H9 (cell line): Measurements from ENCODE around the gene PCNX4. TPM values are rescaled to one million over a fixed set of nuclear protein-coding genes. Genes with fewer than 3 reads are reported as not detected.

Experiments used
- DNase-seq: peaks from one replicate; pipeline ENCODE4 v3.0.0-alpha.2; 2017
- H2AFZ ChIP-seq: one replicate; pipeline ENCODE4 v1.6.1; 2013; ENCODE audit warnings: mild to moderate bottlenecking, low read length, control low read depth, moderate library complexity
- H2AK5ac ChIP-seq: 2 replicates; pipeline ENCODE4 v1.6.1; 2013; ENCODE audit warnings: low read length, control low read depth, mixed read lengths; ENCODE audit not compliant: insufficient read length
- H2BK120ac ChIP-seq: one replicate; pipeline ENCODE4 v1.6.1; 2013; ENCODE audit warnings: low read depth, mild to moderate bottlenecking, low read length, control low read depth, inconsistent platforms; ENCODE audit not compliant: poor library complexity, severe bottlenecking
- H2BK12ac ChIP-seq: 2 replicates; pipeline ENCODE4 v1.6.1; 2013; ENCODE audit warnings: low read length, control low read depth, mixed read lengths, low read depth; ENCODE audit not compliant: insufficient read length
- H2BK15ac ChIP-seq: 2 replicates; pipeline ENCODE4 v1.6.1; 2013; ENCODE audit warnings: low read depth, low read length, control low read depth
- H2BK20ac ChIP-seq: one replicate; pipeline ENCODE4 v1.6.1; 2013; ENCODE audit warnings: low read depth, mild to moderate bottlenecking, low read length, control low read depth, inconsistent platforms; ENCODE audit not compliant: poor library complexity, severe bottlenecking
- H2BK5ac ChIP-seq: 2 replicates; pipeline ENCODE4 v1.6.1; 2013; ENCODE audit warnings: low read length, control low read depth, mixed read lengths; ENCODE audit not compliant: insufficient read length
- H3K14ac ChIP-seq: 2 replicates; pipeline ENCODE4 v1.6.1; 2013; ENCODE audit warnings: low read length, control low read depth; ENCODE audit not compliant: insufficient read depth
- H3K18ac ChIP-seq: 2 replicates; pipeline ENCODE4 v1.6.1; 2013; ENCODE audit warnings: low read depth, mild to moderate bottlenecking, mixed read lengths, low read length, control low read depth; ENCODE audit not compliant: insufficient read length
- H3K23ac ChIP-seq: 2 replicates; pipeline ENCODE4 v1.6.1; 2013; ENCODE audit warnings: low read length, control low read depth, mixed read lengths, low read depth; ENCODE audit not compliant: insufficient read length
- H3K23me2 ChIP-seq: 2 replicates; pipeline ENCODE4 v1.6.1; 2013; ENCODE audit warnings: low read depth, mild to moderate bottlenecking, mixed read lengths, low read length, control low read depth; ENCODE audit not compliant: insufficient read length, poor library complexity, severe bottlenecking
- H3K27ac ChIP-seq: 2 replicates; pipeline ENCODE4 v1.5.1; 2013; ENCODE audit warnings: low read length, control low read depth, mixed read lengths, low read depth; ENCODE audit not compliant: insufficient read length
- H3K27me3 ChIP-seq: 2 replicates; pipeline ENCODE4 v1.6.1; 2013; ENCODE audit warnings: low read length, control low read depth, inconsistent platforms; ENCODE audit not compliant: insufficient read depth
- H3K4ac ChIP-seq: 2 replicates; pipeline ENCODE4 v1.6.1; 2013; ENCODE audit warnings: low read depth, mild to moderate bottlenecking, control low read depth, inconsistent platforms, low read length, moderate library complexity
- H3K4me1 ChIP-seq: 2 replicates; pipeline ENCODE4 v1.6.1; 2013; ENCODE audit warnings: low read length, control low read depth, inconsistent platforms; ENCODE audit not compliant: insufficient read depth
- H3K4me2 ChIP-seq: 2 replicates; pipeline ENCODE4 v1.6.1; 2013; ENCODE audit warnings: low read length, control low read depth, mixed read lengths; ENCODE audit not compliant: insufficient read length, insufficient read depth
- H3K56ac ChIP-seq: 2 replicates; pipeline ENCODE4 v1.6.1; 2013; ENCODE audit warnings: low read depth, mild to moderate bottlenecking, mixed read lengths, low read length, control low read depth; ENCODE audit not compliant: insufficient read length
- H3K79me1 ChIP-seq: 2 replicates; pipeline ENCODE4 v1.6.1; 2013; ENCODE audit warnings: low read depth, mild to moderate bottlenecking, moderate library complexity, low read length, control low read depth, inconsistent platforms; ENCODE audit not compliant: insufficient read depth, poor library complexity, severe bottlenecking
- H3K79me2 ChIP-seq: 2 replicates; pipeline ENCODE4 v1.6.1; 2013; ENCODE audit warnings: low read length, control low read depth, inconsistent platforms; ENCODE audit not compliant: insufficient read depth
- H3K9ac ChIP-seq: 2 replicates; pipeline ENCODE4 v1.6.1; 2013; ENCODE audit warnings: low read length, control low read depth, mixed read lengths; ENCODE audit not compliant: insufficient read length; ENCODE audit errors: extremely low read depth
- H3K9me3 ChIP-seq: one replicate; pipeline ENCODE4 v1.6.1; 2013; ENCODE audit warnings: low read depth, low read length, inconsistent platforms; ENCODE audit not compliant: control insufficient read depth
- H3T11ph ChIP-seq: one replicate; pipeline ENCODE4 v1.6.1; 2013; ENCODE audit warnings: mild to moderate bottlenecking, low read length, control low read depth, inconsistent platforms
- H4K20me1 ChIP-seq: one replicate; pipeline ENCODE4 v1.6.1; 2013; ENCODE audit not compliant: control insufficient read depth, insufficient read length, insufficient read depth
- H4K5ac ChIP-seq: 2 replicates; pipeline ENCODE4 v1.6.1; 2013; ENCODE audit warnings: low read depth, mild to moderate bottlenecking, mixed read lengths, low read length, control low read depth; ENCODE audit not compliant: insufficient read length
- H4K8ac ChIP-seq: replicated peaks from 2 replicates; pipeline ENCODE4 v1.6.1; 2013; ENCODE audit warnings: low read length, control low read depth, mixed read lengths, low read depth; ENCODE audit not compliant: insufficient read length
- H4K91ac ChIP-seq: 2 replicates; pipeline ENCODE4 v1.6.1; 2013; ENCODE audit warnings: low read depth, mild to moderate bottlenecking, moderate library complexity, mixed read lengths, low read length, control low read depth; ENCODE audit not compliant: insufficient read length
- H3K27ac Mint-ChIP-seq, 3 experiments: 2 replicates in 2 of 3; 3 replicates in 1 of 3; pipeline ENCODE4 v1.8.0; 2020 to 2021; ENCODE audit warnings: mixed read lengths in 3 of 3, mild to moderate bottlenecking in 1 of 3, moderate library complexity in 1 of 3
- H3K27me3 Mint-ChIP-seq: 2 replicates; pipeline ENCODE4 v1.8.0; 2021; ENCODE audit warnings: low read depth, mild to moderate bottlenecking, moderate library complexity, mixed read lengths
- H3K36me3 Mint-ChIP-seq, 3 experiments: 2 replicates in 2 of 3; 3 replicates in 1 of 3; pipeline ENCODE4 v1.8.0; 2020 to 2021; ENCODE audit warnings: low read depth in 3 of 3, mixed read lengths in 3 of 3; ENCODE audit not compliant: insufficient read depth in 1 of 3
- H3K4me1 Mint-ChIP-seq, 2 experiments: 2 replicates each; pipeline ENCODE4 v1.8.0; 2020; ENCODE audit warnings: mixed read lengths in 2 of 2
- H3K4me3 Mint-ChIP-seq, 2 experiments: 2 replicates in 1 of 2; 3 replicates in 1 of 2; pipeline ENCODE4 v1.8.0; 2020 to 2021; ENCODE audit warnings: mild to moderate bottlenecking in 2 of 2, mixed read lengths in 2 of 2, moderate library complexity in 1 of 2
- H3K9me3 Mint-ChIP-seq, 2 experiments: 2 replicates in 1 of 2; 3 replicates in 1 of 2; pipeline ENCODE4 v1.8.0; 2020; ENCODE audit warnings: mild to moderate bottlenecking in 2 of 2, mixed read lengths in 2 of 2, moderate library complexity in 1 of 2
- CTCF ChIP-seq: fragments of 200-600 bp; sonication (generic); conservative IDR thresholded peaks from 3 replicates; pipeline ENCODE4 v1.8.0; 2021; ENCODE audit warnings: antibody characterized with exemption, mild to moderate bottlenecking
- WGBS: extraction: QIAGEN DNeasy Blood & Tissue Kit; methylation state at CpG from one replicate; pipeline ENCODE4 v1.1.7; 2013; ENCODE audit warnings: missing lambda C conversion rate, low lambda C conversion rate, mixed read lengths; ENCODE audit not compliant: insufficient read length; ENCODE audit errors: extremely low coverage; 5-methylcytosine and 5-hydroxymethylcytosine counted together
- total RNA-seq: library from RNA; stranded (reverse); gene quantifications from 2 replicates; pipeline ENCODE4 v1.2.1, GENCODE V29; 2021

Gene PCNX4
- total RNA-seq, 1 experiment from 2014 or later: 40.0 TPM

DNA sequence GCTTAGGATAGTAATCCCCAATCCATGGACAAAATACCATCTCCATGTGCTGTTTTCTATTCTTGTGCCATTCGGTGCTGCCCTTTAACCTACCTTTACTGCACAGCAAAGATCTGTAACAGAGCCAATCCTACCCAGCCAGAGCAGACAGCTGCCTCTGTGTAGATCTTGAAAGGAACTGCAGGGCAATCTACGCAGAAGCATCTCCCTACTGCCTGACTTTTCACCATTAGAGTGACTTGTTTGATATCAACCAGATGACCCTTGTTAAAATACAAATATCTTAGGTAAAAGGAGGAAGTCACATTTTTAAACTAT is 123.4 kb downstream of the PCNX4 start:
- H3K4me2 ChIP-seq: no peak overlapping the region
- H3K23me2 ChIP-seq: no peaks in the 10 kb centered on the region
- no peak overlapping the region for H3K14ac ChIP-seq
- DNase-seq: no peak
- H3K27ac ChIP-seq: no peak overlapping the region
- Mint-ChIP-seq H3K4me1 (peaks cover 14 to 18% of the 10 kb centered on the region in 2 experiments), H3K27ac (no peak overlapping the region), H3K36me3 (no peaks in the 10 kb centered on the region), H3K27me3 (no peaks in the 10 kb centered on the region; the same call in 1 of the 2 replicates), H3K4me3 (no peak overlapping the region), H3K9me3 (no peaks in the 10 kb centered on the region)
- H2BK120ac ChIP-seq: no peak overlapping the region
- no peak overlapping the region for H2BK5ac ChIP-seq
- no peak for TF ChIP-seq CTCF
- H3K9me3 ChIP-seq: no peaks in the 10 kb centered on the region
- peaks cover 9% of the 10 kb centered on the region; the same call in 1 of the 2 replicates for H3K4me1 ChIP-seq
- no peak overlapping the region for H3K56ac ChIP-seq
- WGBS: no CpG with 5 or more reads among the region's 2 CpGs
- H3K79me2 ChIP-seq: no peaks in the 10 kb centered on the region
- no peak overlapping the region for H3K9ac ChIP-seq
- no peak overlapping the region for H4K5ac ChIP-seq
- H3K18ac ChIP-seq: no peak overlapping the region
- H2BK20ac ChIP-seq: no peak overlapping the region
- H3K23ac ChIP-seq: no peak overlapping the region
- no peak overlapping the region for H3K4ac ChIP-seq
- H4K20me1 ChIP-seq: no peaks in the 10 kb centered on the region
- no peaks in the 10 kb centered on the region for H3K79me1 ChIP-seq
- H2AFZ ChIP-seq: no peak overlapping the region
- no peak overlapping the region for H4K91ac ChIP-seq
- H3K27me3 ChIP-seq: no peaks in the 10 kb centered on the region
- H3T11ph ChIP-seq: no peak overlapping the region
- H2BK15ac ChIP-seq: no peak overlapping the region
- no peak overlapping the region for H4K8ac ChIP-seq
- no peak overlapping the region for H2AK5ac ChIP-seq
- no peak overlapping the region for H2BK12ac ChIP-seq
